SJSA1 (cell line): Measurements from ENCODE around the gene HOATZ. TPM values are rescaled to one million over a fixed set of nuclear protein-coding genes. Genes with fewer than 3 reads are reported as not detected.

Source experiments
- DNase-seq, 2 experiments: peaks; one replicate each; pipeline ENCODE4 v3.0.0-alpha.2; 2015 to 2020; ENCODE audit warnings: low spot score in 2 of 2, low read depth in 1 of 2
- H3K27ac ChIP-seq: fragments of 250-450 bp; sonication (Bioruptor Pico); 2 replicates; pipeline ENCODE4 v1.5.1; 2020; ENCODE audit warnings: mild to moderate bottlenecking, moderate library complexity
- H3K27me3 ChIP-seq: fragments of 250-450 bp; sonication (Bioruptor Pico); replicated peaks from 2 replicates; pipeline ENCODE4 v1.5.1; 2020; ENCODE audit warnings: mild to moderate bottlenecking, moderate library complexity
- H3K36me3 ChIP-seq: fragments of 250-450 bp; sonication (Bioruptor Pico); 2 replicates; pipeline ENCODE4 v1.5.1; 2020; ENCODE audit warnings: mild to moderate bottlenecking
- H3K4me1 ChIP-seq: fragments of 250-450 bp; sonication (Bioruptor Pico); replicated peaks from 2 replicates; pipeline ENCODE4 v1.6.1; 2021; ENCODE audit warnings: mild to moderate bottlenecking
- H3K4me3 ChIP-seq: fragments of 250-450 bp; sonication (Bioruptor Pico); 2 replicates; pipeline ENCODE4 v1.5.1; 2020; ENCODE audit warnings: mild to moderate bottlenecking
- H3K9me3 ChIP-seq: fragments of 250-450 bp; sonication (Bioruptor Pico); replicated peaks from 2 replicates; pipeline ENCODE4 v1.5.1; 2020; ENCODE audit warnings: mild to moderate bottlenecking
- total RNA-seq: library from RNA; depleted of rRNA; stranded (reverse); fragments of >200 nt; shearing (Covaris generic); gene quantifications from 2 replicates; pipeline ENCODE4 v1.2.3, GENCODE V29; 2014; rRNA removed

Gene HOATZ
- total RNA-seq, 1 experiment from 2014 or later, result not detected

- Histone ChIP-seq H3K27ac (no peak overlapping the region), H3K4me3 (no peak overlapping the region)
- DNase-seq, result no peak
Measured at GRCh38 chr11:111585371-111585770, 70.8 kb downstream of the HOATZ start.

GRCh38 chr11:111586388-111586831 lies 71.8 kb downstream of the HOATZ start:
- no peak overlapping the region for H3K4me3 ChIP-seq
- no peaks in the 10 kb centered on the region for H3K36me3 ChIP-seq
- no peak for DNase-seq
- H3K27me3 ChIP-seq, result no peaks in the 10 kb centered on the region
- no peak overlapping the region for H3K27ac ChIP-seq
- H3K9me3 ChIP-seq, result no peaks in the 10 kb centered on the region
- peaks cover 32% of the 10 kb centered on the region for H3K4me1 ChIP-seq

More at GRCh38 chr11:111585371-111585770, 70.8 kb downstream of the HOATZ start:
- no peaks in the 10 kb centered on the region for H3K9me3 ChIP-seq
- no peaks in the 10 kb centered on the region for H3K36me3 ChIP-seq
- H3K27me3 ChIP-seq, result no peaks in the 10 kb centered on the region
- peaks cover 42% of the 10 kb centered on the region for H3K4me1 ChIP-seq

Other genes starting within 250 kb of the HOATZ start
- gene POU2AF3, start 216.2 kb upstream of the HOATZ start, total RNA-seq, result not detected in 2 replicates
- not detected in 2 replicates for gene POU2AF1, start 135.5 kb upstream of the HOATZ start, total RNA-seq
- gene BTG4, start 2.4 kb upstream of the HOATZ start, total RNA-seq, result 2.4 TPM in 1 of 2 replicates, not detected in the other
- gene LAYN, start 25.9 kb downstream of the HOATZ start, total RNA-seq, result 94.6 and 104 TPM in 2 replicates
- gene SIK2, start 87.7 kb downstream of the HOATZ start, total RNA-seq, result 5.6 and 9.6 TPM in 2 replicates